ENCODE data around the gene B3GAT3.
"Not testable (repeated sequence)": the region's sequence is repeated elsewhere in the genome, so short reads cannot be mapped to it uniquely, and the experiment has no call there.

Gene B3GAT3
- total RNA-seq = 41.1 to 58.4 (median 45.7) reads per million in 3 experiments

DNA sequence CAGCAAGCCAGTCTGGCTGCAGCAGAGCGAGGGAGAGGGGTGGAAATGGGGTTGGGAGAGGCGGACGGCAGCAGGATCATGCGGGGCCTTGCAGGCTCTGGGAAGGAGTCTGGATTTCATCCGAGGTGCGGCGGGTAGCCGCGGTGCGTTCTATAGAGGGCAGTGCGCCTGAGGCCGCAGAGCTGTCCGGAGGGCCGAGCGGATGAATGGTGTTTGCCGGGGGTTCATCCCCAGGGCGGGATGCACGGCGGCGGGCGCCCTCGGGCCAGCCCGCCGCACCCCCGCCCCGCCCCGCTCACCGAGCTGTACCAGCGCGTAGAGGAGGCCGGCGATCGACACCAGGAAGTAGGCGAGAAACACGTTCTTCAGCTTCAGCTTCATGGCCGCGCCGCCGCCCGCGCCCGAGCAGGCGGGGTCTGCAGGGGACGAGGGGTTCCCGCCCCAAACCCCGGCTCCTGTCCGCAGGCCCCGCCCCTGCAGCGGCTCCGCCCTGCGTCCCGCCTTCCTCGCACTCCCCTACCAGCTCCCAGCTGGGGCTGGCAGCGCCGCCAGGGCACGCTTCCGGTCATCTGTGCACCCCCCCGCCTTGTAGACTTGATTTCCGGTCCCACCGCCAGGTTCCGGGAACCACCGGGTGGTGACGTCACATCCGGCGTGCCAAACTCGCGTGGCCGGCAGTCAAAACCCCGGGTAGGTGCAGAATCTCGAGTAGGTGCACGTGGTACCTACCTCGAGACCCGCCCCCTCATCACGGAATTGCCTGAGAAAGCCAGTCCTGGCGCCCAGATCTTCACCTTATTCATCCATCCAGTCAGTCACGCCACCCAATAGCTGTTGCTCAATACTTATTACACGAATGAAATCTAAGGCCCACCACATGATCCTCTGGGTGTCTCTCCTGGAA is at the start of gene B3GAT3:
Gene B3GAT3, minus strand, starts transcription at position 420 of the 904 bp plus-strand sequence. Its CDS starts 39 bp downstream, at position 381.
- DNase-seq = peak; percentile 96

DNA sequence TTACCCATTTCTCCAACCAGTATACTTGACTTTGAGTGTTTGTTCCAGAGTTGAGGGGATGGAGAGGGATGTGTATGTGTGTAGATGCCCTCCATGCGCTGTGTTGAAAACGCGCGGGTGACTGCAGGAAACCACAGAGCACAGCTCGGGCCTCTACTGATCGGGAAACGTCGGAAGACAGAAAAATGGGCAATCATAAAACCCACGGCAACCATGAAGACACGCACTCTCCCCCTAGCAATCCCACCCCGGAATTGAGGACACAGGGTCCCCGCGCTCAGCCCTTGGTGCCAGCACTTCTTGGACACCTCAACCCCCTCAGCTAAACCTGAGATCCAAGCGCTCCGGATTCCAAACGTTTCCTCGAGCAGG is 49.4 kb upstream of the B3GAT3 start:
- DNase-seq = peak; percentile 57

DNA sequence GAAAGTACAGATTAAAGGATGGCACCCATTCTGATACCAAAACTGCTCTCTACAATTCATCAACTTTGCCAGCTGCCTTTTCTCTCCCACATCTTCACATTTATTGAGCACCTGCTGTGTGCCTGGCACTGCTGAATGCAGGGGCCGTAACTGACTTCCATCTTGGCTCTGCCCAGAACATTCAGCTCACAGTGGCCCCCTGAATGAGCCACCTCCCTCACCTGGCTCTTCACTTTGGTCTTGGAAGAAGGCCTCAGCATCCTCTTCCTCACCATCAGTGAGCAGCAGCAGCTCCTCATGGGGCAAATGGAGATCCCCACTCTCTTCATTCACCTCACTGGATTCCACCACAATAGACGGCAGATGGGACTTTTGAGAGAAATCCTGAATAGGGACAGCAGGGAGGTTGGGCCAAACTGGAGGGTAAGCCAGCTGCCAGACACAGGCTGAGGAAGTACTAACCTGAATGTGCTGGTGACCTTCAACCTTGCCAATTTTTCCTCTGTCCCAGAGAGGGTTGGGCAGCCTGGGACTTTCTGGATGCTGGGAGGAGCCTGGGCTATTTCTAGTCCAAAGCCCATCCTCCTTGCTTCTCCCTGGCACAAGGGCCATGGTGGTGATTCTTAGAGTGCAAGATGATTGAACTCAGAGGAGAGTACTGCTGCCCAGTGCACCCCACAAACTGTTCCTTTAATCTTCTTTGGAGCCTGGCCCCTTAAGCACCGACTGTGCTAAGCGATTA is 47.8 kb upstream of the B3GAT3 start:
- no peak for DNase-seq

- no peak for DNase-seq
These were observed 45.7 kb upstream of the B3GAT3 start for GRCh38 chr11:62667460-62667859.

GRCh38 chr11:62666259-62666926 is 44.6 kb upstream of the B3GAT3 start:
- DNase-seq = no peak

DNA sequence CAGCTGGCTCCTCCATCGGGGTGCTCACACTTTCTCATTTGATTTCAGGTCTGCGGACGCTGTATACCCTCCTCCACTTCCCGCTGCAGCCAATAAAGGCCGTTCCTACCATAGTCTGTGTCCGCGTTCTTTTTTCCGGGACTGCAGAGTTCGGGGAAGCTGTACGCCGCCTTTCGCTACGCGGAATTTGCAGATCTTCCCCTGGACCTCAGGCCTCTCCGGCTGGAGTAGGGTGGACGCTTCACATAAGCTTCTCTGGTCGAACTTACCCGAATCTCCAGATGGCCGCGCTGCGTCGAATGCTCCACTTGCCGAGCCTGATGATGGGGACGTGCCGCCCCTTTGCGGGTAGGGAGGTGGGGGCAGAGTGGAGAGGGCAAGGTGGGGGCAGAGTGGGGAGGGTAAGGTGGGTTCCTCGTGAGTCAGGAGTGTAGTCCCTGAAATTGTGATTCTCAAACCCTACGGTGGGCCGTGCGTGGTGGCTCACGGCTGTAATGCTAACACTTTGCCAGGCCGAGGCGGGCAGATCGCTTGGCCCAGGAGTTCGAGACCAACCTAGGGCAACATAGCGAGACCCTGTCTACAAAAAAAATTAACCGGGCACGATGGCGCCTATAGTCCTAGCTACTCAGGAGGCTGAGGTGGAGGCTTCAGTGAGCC is 43.9 kb upstream of the B3GAT3 start:
- DNase-seq = peak; percentile 49

- peak; percentile 94 for DNase-seq
These were observed 43.4 kb upstream of the B3GAT3 start, which contains the start of the genes C11orf98 and CSKMT for GRCh38 chr11:62665075-62665598. C11orf98 (minus strand) TSS chr11:62665210; CDS start chr11:62665169, 41 bp downstream. CSKMT (plus strand) TSS chr11:62665312; CDS start chr11:62665880, 568 bp downstream.

GRCh38 chr11:62664405-62665074 is 42.8 kb upstream of the B3GAT3 start:
- no peak for DNase-seq

- no peak for DNase-seq
These were observed 35.1 kb upstream of the B3GAT3 start for GRCh38 chr11:62656796-62657429.

DNA sequence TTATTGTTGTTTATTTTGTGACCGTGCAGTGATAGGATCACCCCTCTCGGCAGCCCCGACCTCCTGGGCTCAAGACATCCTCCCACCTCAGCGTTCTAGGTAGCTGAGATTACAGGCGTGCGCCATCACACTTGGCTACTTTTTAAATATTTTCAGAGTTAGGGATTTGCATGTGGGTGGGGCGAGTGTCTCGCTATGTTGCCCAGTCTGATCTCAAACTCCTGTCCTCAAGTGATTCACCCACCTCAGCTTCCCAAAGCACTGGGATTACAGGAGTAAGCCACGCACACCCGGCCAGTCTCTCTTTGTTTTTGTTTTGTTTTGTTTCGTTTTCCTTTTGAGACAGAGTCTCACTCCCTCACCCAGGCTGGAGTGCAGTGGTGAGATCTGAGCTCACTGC is 32.5 kb upstream of the B3GAT3 start:
- no peak for DNase-seq

- DNase-seq = no peak
These were observed 30.6 kb upstream of the B3GAT3 start for GRCh38 chr11:62652161-62653006.

DNA sequence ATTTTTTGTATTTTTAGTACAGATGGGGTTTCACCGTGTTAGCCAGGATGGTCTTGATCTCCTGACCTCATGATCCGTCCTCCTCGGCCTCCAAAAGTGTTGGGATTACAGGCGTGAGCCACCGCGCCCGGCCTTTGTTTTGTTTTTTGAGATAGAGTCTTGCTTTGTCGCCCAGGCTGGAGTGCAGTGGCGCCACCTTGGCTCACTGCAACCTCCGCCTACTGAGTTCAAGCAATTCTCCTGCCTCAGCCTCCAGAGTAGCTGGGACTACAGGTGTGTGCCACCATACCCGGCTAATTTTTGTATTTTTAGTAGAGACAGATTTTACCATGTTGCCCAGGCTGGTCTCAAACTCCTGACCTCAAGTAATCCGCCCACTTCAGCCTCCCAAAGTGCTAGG is 28.5 kb upstream of the B3GAT3 start:
- DNase-seq = not testable (repeated sequence)

GRCh38 chr11:62649486-62649885 is 27.7 kb upstream of the B3GAT3 start:
- no peak for DNase-seq

GRCh38 chr11:62648967-62649364 is 27.2 kb upstream of the B3GAT3 start:
- no peak for DNase-seq

- no peak for DNase-seq
These were observed 26.6 kb upstream of the B3GAT3 start for GRCh38 chr11:62648185-62648966.

DNA sequence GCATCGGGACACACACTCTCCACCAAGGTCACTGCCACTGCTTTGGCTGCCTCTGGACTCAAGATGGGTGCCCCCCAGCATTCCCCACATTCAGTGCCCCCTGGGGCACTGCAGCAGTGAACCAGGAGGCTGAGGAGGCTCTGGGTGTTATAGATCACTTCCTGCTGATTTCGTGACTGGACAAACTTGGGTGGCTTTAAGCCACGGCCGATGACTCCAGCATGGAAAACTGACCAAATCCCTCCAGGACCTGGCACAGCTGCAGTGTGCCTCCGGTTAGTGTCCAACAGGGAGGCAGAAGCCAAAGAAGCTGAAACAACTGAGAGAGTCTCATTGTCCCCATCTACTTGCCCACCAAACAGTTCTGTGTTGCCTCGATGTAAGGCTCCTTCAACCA is 25.8 kb upstream of the B3GAT3 start:
- DNase-seq = no peak

DNA sequence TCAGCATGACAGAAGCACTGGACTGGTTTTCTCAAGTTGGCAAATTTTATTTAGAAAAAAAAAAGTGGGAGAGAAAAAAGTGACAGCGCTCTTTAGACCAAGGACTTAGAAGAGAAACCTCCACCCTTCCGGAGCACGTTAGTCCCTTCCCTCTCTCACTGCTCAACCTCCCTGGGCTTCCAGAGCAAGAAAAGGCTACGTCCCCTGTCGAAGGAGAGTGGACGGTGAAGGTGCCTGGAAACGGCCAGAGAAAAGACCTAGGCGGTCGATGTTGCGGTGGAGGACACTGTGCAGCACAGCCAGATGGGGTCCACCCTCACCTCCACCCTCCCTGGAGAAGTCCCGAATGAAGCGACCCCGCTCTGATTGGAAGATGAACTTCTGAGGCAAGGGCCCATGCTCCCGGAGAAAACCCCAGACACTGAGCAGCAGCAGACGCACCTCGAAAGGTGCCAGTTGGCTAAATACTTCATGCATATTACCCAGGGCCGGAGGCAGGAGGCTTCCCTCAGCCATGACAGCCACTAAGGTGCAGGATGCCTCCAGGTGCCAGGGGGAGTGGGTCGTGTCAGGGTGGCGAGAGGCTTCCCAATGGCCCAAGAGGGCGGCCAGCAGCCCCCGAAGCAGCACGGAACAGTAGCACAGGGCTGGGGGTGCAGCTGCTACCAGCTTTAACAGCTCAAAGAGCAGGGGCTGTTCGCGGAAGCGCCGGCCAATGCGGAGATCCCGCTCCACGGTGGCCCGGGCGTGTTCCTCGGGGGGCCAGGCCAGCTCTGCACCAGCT is 25.2 kb upstream of the B3GAT3 start:
- DNase-seq = no peak

Measured in central memory CD4-positive, alpha-beta T cell (primary cell).